Prostate gland (tissue), 2 donors: ENCODE results near the gene TRMT1. TPM values are rescaled to one million over a fixed set of nuclear protein-coding genes. Genes with fewer than 3 reads are reported as not detected.

ENCODE experiments used
- DNase-seq: peaks from one replicate; pipeline ENCODE4 v3.0.0-alpha.2; 2019; ENCODE audit warnings: low spot score
- H3K27ac ChIP-seq, 2 donors: fragments of 200-600 bp; sonication (generic); 2 replicates each; pipeline ENCODE4 v1.5.1; 2017 to 2019
- H3K27me3 ChIP-seq: fragments of 200-600 bp; sonication (generic); replicated peaks from 2 replicates; pipeline ENCODE4 v1.5.1; 2019; ENCODE audit not compliant: insufficient read depth
- H3K36me3 ChIP-seq, 2 donors: fragments of 200-600 bp; sonication (generic); 1 replicate in 1 of 2; 2 replicates in 1 of 2; pipeline versions ENCODE4 v1.5.1 to v1.8.1; 2017 to 2019
- H3K4me1 ChIP-seq: fragments of 200-600 bp; sonication (generic); replicated peaks from 2 replicates; pipeline ENCODE4 v1.5.1; 2019
- H3K4me3 ChIP-seq, 2 donors: fragments of 200-600 bp; sonication (generic); 2 replicates each; pipeline ENCODE4 v1.5.1; 2017 to 2019
- H3K9me3 ChIP-seq: fragments of 200-600 bp; sonication (generic); 2 replicates; pipeline ENCODE4 v1.5.1; 2017
- POLR2A ChIP-seq: fragments of 450-650 bp; IDR thresholded peaks from one replicate; pipeline ENCODE4 v1.6.1; 2016; ENCODE audit warnings: antibody characterized with exemption, mild to moderate bottlenecking
- POLR2AphosphoS5 ChIP-seq: sonication (generic); formaldehyde crosslinking; IDR thresholded peaks from one replicate; pipeline ENCODE4 v1.6.1; 2017; ENCODE audit warnings: antibody characterized with exemption
- whole genome bisulfite sequencing: methylation state at CpG from one replicate; pipeline ENCODE4 v1.1.5; 2018; 5-methylcytosine and 5-hydroxymethylcytosine counted together
- intact Hi-C: fragments of 100-400 bp; cut with DNase I; formaldehyde crosslinking; loops from one replicate; pipeline ENCODE4 v1.14.2; 2022
- total RNA-seq, 2 donors: library from RNA; depleted of rRNA; stranded (reverse); fragments of >200 nt; gene quantifications; one replicate each; pipeline ENCODE4 v1.1.0, GENCODE V29; 2016
- TF ChIP-seq, protein P1 (sequence below), 4 experiments: fragments of 200-600 bp in 2 of 4; fragments of 450-650 bp in 2 of 4; sonication (generic) in 2 of 4; IDR thresholded peaks; 1 replicate in 3 of 4; 2 replicates in 1 of 4; pipeline ENCODE4 v1.5.1; 2016 to 2019; ENCODE audit warnings: antibody characterized with exemption in 4 of 4, mild to moderate bottlenecking in 2 of 4, moderate library complexity in 2 of 4

Gene TRMT1
- total RNA-seq, 2 donors from 2014 or later = 23.3 to 55.4 TPM

DNA sequence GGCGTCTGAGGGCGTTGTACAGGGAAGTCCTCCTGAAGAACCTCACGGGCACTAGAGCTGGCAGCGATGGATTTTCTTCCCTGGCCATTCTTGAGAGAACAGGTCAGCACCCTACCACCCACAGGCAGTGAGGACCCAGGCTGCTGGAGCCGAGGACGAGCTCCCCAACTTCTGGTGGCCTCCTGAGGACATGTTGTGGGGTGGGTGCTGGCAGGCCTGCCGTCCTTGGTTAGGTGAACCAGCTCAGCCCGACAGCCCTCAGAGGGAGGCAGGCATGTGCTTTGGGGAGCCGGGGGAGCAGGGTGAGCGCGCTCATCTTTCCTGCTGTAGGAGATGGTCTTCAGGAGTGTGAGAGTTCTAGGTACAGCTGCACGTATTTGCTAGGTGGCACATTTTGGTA, 29.2 kb downstream of the TRMT1 start:
- Histone ChIP-seq H3K27me3 (no peaks in the 10 kb centered on the region), H3K4me3 (no peak overlapping the region), H3K36me3 (peaks cover 0 to 3% of the 10 kb centered on the region in 2 donors), H3K4me1 (peaks cover 5% of the 10 kb centered on the region), H3K9me3 (no peaks in the 10 kb centered on the region), H3K27ac (peak overlapping the region; percentile 3 to 79)
- intact Hi-C loops = no loop called here
- no peak for TF ChIP-seq POLR2A
- no peak for TF ChIP-seq POLR2AphosphoS5
- TF ChIP-seq, protein P1, sequence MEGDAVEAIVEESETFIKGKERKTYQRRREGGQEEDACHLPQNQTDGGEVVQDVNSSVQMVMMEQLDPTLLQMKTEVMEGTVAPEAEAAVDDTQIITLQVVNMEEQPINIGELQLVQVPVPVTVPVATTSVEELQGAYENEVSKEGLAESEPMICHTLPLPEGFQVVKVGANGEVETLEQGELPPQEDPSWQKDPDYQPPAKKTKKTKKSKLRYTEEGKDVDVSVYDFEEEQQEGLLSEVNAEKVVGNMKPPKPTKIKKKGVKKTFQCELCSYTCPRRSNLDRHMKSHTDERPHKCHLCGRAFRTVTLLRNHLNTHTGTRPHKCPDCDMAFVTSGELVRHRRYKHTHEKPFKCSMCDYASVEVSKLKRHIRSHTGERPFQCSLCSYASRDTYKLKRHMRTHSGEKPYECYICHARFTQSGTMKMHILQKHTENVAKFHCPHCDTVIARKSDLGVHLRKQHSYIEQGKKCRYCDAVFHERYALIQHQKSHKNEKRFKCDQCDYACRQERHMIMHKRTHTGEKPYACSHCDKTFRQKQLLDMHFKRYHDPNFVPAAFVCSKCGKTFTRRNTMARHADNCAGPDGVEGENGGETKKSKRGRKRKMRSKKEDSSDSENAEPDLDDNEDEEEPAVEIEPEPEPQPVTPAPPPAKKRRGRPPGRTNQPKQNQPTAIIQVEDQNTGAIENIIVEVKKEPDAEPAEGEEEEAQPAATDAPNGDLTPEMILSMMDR (IDR thresholded peaks at IDR 0.05) = no peak
- 70% methylated on average over 12 of the region's 12 CpGs for WGBS
- no peak for DNase-seq

DNA sequence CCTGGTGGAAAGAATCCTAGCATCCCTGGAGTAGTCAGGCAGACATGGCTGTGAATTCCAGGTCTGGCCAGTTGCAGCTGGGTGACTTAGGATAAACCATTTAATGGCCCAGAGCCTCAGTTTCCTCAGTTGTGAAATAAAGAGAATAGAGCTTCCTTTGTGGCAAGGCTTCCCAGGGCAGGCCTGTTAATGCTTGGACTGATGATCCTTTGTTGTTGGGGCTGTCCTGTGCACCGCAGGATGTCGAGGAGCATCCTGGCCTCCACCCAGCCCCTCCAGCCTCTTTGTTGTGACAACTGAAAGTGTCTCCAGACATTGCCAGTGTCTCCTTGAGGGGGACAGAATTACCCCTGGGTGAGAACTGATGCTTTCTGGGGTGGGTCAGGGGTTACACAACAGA, 30.2 kb downstream of the TRMT1 start:
- no peaks in the 10 kb centered on the region for H3K27me3 ChIP-seq
- intact Hi-C loops = no loop called here
- no peak for DNase-seq
- no peak overlapping the region for H3K4me3 ChIP-seq
- TF ChIP-seq, protein P1 (IDR thresholded peaks at IDR 0.05) = no peak
- no peak for TF ChIP-seq POLR2AphosphoS5
- no peak for TF ChIP-seq POLR2A
- WGBS = 60% methylated on average over 2 of the region's 2 CpGs
- peaks cover 5% of the 10 kb centered on the region for H3K4me1 ChIP-seq
- H3K27ac ChIP-seq = peak overlapping the region; percentile 14 to 22
- H3K36me3 ChIP-seq = peaks cover 0 to 3% of the 10 kb centered on the region in 2 donors
- H3K9me3 ChIP-seq = no peaks in the 10 kb centered on the region

DNA sequence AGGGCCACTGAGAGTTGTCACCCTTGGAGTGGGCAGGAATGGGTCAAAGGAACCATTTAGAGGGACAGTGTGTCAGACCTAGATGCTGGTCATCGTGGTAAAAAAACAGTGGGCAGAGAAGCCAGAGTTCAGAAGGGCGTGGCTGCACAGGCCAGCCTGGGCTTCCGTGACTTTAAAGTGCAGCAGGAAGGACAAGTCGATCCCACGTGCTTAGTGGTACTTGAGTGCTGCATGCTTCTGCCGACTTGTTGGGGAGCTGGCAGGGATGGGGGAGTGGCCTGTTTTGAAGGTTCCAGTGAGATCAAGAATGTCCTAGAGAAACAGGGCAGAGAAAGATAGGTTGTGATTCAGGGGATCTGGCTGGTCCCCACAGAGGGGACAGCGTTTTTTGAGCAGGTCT, 30.9 kb downstream of the TRMT1 start:
- H3K36me3 ChIP-seq = peaks cover 0 to 3% of the 10 kb centered on the region in 2 donors
- TF ChIP-seq, protein P1 (IDR thresholded peaks at IDR 0.05) = no peak
- TF ChIP-seq POLR2A = no peak
- peak; percentile 5 for TF ChIP-seq POLR2AphosphoS5
- no peaks in the 10 kb centered on the region for H3K9me3 ChIP-seq
- H3K27ac ChIP-seq = peak overlapping the region; percentile 14 to 22
- peaks cover 2% of the 10 kb centered on the region for H3K4me1 ChIP-seq
- 36% methylated on average over 7 of the region's 7 CpGs for WGBS
- H3K4me3 ChIP-seq = no peak overlapping the region
- intact Hi-C loops = no loop called here
- no peaks in the 10 kb centered on the region for H3K27me3 ChIP-seq
- no peak for DNase-seq

DNA sequence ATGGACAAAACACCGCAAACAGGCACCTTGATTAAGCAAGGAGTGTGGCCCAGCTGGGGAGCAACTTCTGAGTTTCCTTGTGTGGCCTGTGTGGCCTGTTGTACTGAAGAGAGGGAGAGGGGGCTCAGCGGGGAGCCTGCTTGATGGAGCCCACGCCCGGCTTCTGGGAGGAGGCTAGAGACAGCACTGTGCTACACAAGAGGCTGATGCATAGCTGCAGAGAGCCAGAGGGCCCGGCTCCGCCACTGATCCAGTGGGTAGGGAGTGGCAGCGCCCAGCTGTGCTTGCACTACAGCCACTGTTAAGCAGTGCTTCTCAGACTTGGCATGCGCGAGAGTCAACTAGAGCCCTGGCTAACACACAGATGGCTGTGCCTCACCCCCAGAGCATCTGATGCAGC, 32.9 kb downstream of the TRMT1 start:
- no peak for DNase-seq
- TF ChIP-seq POLR2A (no peak), POLR2AphosphoS5 (no peak)
- TF ChIP-seq, protein P1 (IDR thresholded peaks at IDR 0.05) = no peak
- WGBS = 83% methylated on average over 8 of the region's 9 CpGs
- Histone ChIP-seq H3K4me3 (no peak overlapping the region), H3K27ac (peak overlapping the region in 1 of 2 donors; percentile 53), H3K27me3 (no peaks in the 10 kb centered on the region), H3K4me1 (peaks cover 8% of the 10 kb centered on the region), H3K9me3 (no peaks in the 10 kb centered on the region), H3K36me3 (peaks cover 0 to 3% of the 10 kb centered on the region in 2 donors)
- intact Hi-C loops = no loop called here

DNA sequence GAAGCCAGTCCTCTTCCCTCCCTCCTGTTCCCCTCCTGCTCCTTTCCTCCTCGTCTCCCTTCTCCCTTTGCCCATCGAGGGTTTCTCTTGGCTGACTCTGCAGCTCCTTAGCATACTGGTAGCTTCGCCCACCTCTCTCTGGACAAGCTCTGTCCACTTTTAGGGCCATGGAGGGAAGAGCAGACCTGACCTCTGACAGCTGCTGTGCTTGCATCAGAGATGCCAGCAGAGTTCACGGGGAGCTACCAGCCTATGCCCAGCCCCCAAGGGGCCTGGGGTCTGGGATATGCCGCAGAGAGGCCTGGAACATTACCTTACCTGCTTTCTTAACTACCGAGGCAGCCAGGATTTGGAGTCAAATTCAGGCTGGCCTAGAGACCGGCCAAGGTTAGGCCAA, 33.5 kb downstream of the TRMT1 start:
- peaks cover 0 to 3% of the 10 kb centered on the region in 2 donors for H3K36me3 ChIP-seq
- no peaks in the 10 kb centered on the region for H3K27me3 ChIP-seq
- TF ChIP-seq, protein P1 (IDR thresholded peaks at IDR 0.05) = no peak
- TF ChIP-seq POLR2AphosphoS5 (no peak), POLR2A (no peak)
- 65% methylated on average over 7 of the region's 7 CpGs for WGBS
- no peak for DNase-seq
- peaks cover 14% of the 10 kb centered on the region for H3K4me1 ChIP-seq
- no peak overlapping the region for H3K4me3 ChIP-seq
- no peaks in the 10 kb centered on the region for H3K9me3 ChIP-seq
- intact Hi-C loops = no loop called here
- peak overlapping the region; percentile 5 to 53 for H3K27ac ChIP-seq
